Retina (tissue), 1 donor: ENCODE measurements around the gene CA5A.
"Not testable (repeated sequence)": the region's sequence is repeated elsewhere in the genome, so short reads cannot be mapped to it uniquely, and the experiment has no call there.

ENCODE experiments used
- DNase-seq: peaks from one replicate; pipeline ENCODE4 v3.0.0-alpha.2; 2016

CA5A gene

DNA sequence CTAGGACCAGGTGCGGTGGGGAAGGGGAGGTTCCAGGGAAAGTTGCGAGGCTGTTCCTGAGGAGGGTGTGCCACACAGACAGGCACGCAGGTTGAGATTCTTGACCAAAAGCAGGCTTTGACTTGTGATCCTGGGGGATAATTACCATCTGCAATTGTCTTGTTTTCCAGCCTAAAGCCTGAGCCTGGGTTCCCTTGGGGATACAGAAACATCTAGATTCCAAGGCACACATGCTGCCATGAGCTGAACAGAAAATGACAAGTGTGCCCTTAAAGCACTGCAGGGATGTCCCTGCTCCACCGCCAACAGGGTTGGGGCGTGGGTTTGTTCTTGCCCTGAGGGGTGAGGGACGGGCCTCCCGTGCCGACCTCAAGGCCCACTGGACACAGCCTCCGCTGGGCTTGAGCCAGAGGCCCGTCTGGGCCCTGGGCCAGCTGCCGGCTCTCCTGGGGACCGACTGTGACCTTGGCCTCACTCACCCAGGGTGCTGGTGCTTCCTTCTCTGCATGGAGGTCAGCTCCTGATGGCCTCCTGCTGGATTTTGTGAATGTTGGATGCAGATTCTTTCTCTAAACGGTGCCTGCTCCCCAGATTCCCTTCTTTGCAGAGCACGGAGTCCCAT lies 14.0 kb downstream of the CA5A start:
- no peak for DNase-seq

DNA sequence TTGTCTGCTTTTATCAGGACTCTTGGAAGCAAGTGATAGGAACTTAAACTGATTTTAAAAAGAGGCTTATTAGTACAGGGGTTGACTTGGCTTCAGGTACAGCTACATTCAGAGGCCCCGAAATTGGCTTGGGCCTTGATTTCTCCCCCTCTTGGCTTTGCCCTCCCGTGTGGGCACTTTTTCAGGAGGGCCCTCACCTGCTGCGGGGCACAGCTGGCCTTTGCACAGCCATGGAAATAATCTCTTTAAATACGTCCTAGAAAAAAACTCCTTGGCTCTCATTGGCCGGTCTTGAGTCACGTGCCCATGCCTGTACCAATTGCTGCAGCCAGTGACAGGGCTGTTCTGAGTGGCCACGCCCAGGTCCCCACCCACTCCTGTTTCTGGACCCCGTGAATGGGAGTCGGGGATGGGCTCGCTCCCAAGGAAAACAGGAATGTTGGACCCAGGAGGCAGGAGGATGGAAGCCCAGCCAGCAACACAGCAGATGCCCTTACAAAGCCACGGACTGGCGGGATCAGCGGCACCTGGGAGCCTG lies 15.0 kb downstream of the CA5A start:
- no peak for DNase-seq

DNA sequence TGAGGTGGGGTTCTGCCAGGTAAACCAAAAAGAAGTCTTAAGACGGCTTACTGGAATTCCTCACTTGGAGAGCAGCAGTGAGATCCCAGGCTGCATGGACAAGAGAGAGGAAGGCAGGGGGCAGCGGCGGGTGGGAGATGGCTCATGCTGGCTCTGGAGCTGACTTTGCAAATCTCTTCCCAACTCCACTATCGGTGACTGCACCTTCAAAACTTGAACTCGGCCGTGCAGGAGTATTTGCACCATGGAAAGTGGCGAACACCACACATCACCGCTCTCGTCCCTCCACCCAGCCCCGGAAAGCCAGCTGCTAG lies 16.7 kb downstream of the CA5A start:
- DNase-seq = no peak

DNA sequence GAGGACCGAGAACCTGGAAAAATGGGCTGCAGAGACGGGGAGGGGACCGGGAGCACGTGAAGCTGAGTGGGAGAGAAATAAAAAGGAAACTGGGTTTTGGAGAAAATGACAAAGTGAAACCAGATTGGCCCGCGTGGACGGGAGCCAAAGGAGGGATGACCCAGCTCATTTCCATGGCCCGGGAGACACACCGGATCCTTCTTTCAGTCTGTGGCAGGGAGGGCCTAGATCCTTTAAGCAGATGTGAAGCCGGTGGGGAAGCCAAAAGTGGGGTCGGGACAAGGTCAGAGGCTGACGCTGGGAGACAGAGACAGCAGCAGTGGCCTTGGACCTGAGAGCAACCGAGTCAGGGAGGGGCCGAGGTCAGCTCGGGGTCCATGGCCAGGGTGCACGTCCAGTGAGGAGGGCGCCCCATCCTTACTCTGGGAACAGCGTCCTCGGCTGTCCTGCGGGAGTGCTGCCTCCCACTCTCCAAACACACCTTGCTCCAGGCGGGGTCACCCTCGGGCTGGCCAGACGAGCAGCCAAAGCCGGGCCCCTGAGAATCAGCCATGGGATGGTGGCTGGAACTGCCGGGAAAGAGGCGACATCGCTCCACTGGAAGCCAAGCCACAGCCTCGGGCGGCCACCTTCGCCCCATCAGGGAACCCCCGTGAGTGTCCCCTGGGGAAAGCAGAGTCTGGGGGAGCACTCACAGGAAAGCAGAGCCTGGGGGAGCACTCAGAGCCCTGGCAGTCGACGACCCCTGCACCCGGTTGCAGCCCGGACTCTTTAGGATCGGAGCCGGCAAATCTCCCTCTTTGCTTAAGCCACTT lies 17.3 kb downstream of the CA5A start:
- DNase-seq = no peak

GRCh38 chr16:87918338-87918737 lies 18.0 kb downstream of the CA5A start:
- DNase-seq = no peak

GRCh38 chr16:87917503-87917902 lies 18.8 kb downstream of the CA5A start:
- DNase-seq = no peak

- DNase-seq = no peak
Observed at GRCh38 chr16:87914812-87915211, 21.5 kb downstream of the CA5A start.

- DNase-seq = not testable (repeated sequence)
Observed at GRCh38 chr16:87914021-87914725, 22.2 kb downstream of the CA5A start.

DNA sequence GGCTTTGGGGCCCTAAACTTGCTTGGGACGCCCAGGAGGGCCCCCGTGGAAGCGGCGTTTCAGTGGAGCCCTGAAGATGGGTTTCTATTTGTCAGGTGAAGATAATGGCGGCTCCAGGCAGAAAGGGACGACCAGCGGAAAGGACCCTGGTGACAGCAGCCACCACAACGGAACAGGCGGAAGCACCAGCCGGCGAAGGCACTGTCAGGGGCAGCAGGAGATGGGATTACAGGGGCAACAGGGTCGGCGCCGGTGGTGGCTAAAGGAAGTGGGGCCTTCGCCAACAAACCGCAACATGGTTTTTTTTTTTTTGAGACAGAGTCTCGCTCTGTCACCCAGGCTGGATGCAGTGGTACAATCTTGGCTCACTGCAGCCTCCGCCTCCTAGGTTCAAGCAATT lies 23.6 kb downstream of the CA5A start:
- DNase-seq = not testable (repeated sequence)

GRCh38 chr16:87911106-87911763 lies 25.1 kb downstream of the CA5A start:
- DNase-seq = peak; percentile 67

DNA sequence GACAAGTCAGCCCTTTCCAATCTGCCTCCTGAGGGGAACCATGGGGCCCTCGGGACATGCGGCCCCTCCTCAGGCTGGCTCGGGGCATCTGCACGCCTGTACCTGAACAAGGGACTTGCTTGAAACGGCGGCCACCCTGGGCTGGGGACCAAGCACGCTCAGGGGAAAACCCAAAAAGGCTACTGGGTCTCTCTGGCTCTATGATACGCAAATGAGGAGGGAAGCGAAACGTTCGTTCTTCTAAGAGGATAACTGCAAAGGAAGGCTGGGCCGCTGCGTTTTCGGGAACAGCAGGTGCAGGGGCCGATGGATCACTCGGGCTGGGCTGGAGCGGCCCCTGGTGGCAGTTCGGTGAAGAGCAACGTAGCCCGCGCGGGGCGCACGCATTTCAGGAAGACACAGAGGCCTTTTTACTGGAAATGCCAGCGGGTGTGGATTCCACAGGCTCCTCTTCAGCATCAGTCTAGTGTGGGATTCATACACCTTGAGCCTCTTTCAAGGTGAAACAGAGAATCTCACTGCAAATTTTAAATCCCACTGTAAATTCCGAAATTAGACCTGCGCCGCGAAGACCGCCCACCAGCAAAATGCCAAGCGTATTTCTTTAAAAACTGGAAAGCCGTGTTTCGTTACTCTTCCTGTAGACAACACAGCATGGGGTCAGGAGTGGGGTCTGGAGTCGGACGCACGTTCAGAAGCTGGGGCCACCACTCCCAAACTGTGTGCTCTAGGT lies 27.0 kb downstream of the CA5A start:
- DNase-seq = peak; percentile 90

- not testable (repeated sequence) for DNase-seq
Observed at GRCh38 chr16:87908101-87908500, 28.2 kb downstream of the CA5A start.

DNA sequence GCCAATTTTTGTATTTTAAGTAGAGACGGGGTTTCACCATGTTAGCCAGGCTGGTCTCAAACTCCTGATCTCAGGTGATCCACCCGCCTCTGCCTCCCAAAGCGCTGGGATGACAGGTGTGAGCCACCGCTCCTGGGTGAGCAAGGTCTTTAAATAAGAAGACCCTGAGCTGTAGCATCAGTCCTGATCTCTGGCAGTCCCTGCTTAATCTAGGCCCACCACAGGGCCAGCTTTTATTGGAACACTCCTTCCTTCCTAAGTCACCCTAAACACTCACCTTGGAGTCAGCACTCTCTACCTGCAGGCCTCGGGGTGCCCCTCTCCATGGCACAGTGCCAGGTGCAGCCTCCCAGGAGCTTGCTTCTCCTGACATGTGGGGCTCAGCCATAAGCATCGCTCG lies 30.8 kb downstream of the CA5A start:
- DNase-seq = not testable (repeated sequence)

DNA sequence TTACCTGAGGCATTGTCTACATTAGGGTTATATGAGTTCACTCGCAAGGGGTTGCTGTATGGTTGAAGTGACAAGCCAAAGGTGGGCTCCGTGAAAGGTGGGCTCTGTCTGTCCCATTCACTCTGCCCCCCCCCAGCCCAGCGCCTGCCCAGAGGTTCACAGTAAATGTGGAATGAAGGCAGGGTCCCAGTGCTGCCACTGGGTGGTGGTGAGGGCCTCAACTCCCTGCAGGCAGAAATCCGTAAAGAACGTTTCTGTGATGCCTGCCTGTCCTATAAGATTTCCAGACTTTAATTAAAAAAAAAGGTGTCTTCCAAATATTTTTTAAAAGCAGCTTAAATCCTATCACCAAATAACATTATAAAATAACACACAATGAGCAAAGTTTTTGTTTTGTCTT lies 31.4 kb downstream of the CA5A start:
- DNase-seq = not testable (repeated sequence)

- not testable (repeated sequence) for DNase-seq
Observed at GRCh38 chr16:87900489-87900888, 35.8 kb downstream of the CA5A start.

- no peak for DNase-seq
Observed at GRCh38 chr16:87897521-87898505, 38.5 kb downstream of the CA5A start.

- DNase-seq = not testable (repeated sequence)
Observed at GRCh38 chr16:87896924-87897520, 39.3 kb downstream of the CA5A start.

GRCh38 chr16:87896176-87896890 lies 40.0 kb downstream of the CA5A start:
- DNase-seq = not testable (repeated sequence)

- DNase-seq = no peak
Observed at GRCh38 chr16:87895641-87896141, 40.6 kb downstream of the CA5A start.

- not testable (repeated sequence) for DNase-seq
Observed at GRCh38 chr16:87894005-87894404, 42.3 kb downstream of the CA5A start.
